ENCODE results near the gene SPATA22.

Gene SPATA22

GRCh38 chr17:3507869-3508268 lies 36.2 kb upstream of the SPATA22 start:
- no peak overlapping the region for H3K4me3 ChIP-seq (ENCODE audit: low read depth, low read length)
- TF ChIP-seq CTCF (IDR thresholded peaks at IDR 0.05; ENCODE audit: borderline replicate concordance, insufficient read depth, low read depth, low read length), result no peak

GRCh38 chr17:3507071-3507470 lies 35.5 kb upstream of the SPATA22 start:
- H3K4me3 ChIP-seq (ENCODE audit: low read depth, low read length), result no peak overlapping the region
- TF ChIP-seq CTCF (IDR thresholded peaks at IDR 0.05; ENCODE audit: borderline replicate concordance, insufficient read depth, low read depth, low read length), result no peak

GRCh38 chr17:3506054-3506453 lies 34.4 kb upstream of the SPATA22 start:
- no peak for TF ChIP-seq CTCF (IDR thresholded peaks at IDR 0.05; ENCODE audit: borderline replicate concordance, insufficient read depth, low read depth, low read length)
- no peak overlapping the region for H3K4me3 ChIP-seq (ENCODE audit: low read depth, low read length)

DNA sequence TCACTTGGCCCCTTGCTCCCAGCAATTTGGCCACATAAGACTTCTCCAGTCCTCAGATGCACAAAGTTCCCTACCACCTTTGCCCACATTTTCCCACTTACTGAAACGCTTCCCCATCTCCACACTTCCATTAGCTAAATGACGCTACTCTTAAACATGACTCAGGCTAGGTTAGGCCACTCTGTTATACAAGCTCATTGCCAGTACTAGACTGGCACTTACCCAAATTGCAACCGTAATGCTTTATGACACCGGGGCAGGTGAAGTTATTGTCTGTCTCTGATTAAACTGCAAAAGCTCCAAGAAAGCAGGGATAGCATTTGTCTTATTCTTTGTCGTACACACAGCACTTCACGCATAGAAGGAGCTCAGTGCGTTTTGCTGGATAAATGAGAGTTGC lies 33.4 kb upstream of the SPATA22 start:
- H3K4me3 ChIP-seq (ENCODE audit: low read depth, low read length), result no peak overlapping the region
- TF ChIP-seq CTCF (IDR thresholded peaks at IDR 0.05; ENCODE audit: borderline replicate concordance, insufficient read depth, low read depth, low read length), result no peak

DNA sequence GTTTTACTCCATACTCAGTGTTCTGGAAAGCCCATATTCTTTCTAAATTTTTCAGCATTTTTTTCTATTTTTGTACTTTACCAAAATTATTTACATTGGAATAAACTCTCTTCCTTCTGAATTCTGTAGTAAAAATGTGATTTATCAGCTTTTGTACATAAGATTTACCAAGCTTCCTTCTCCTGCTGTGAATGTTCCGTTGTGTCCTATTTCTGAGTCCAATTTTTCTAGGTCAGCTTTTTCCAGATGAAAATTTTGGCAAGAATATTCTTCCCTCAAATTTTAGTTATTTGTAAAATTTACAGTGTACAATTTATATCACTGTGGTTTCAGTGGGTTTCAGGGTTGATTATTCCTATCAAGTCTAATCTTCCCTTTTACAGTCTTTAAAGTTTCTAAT lies 31.7 kb upstream of the SPATA22 start:
- TF ChIP-seq CTCF (IDR thresholded peaks at IDR 0.05; ENCODE audit: borderline replicate concordance, insufficient read depth, low read depth, low read length), result no peak
- H3K4me3 ChIP-seq (ENCODE audit: low read depth, low read length), result no peak overlapping the region

- H3K4me3 ChIP-seq (ENCODE audit: low read depth, low read length), result no peak overlapping the region
- no peak for TF ChIP-seq CTCF (IDR thresholded peaks at IDR 0.05; ENCODE audit: borderline replicate concordance, insufficient read depth, low read depth, low read length)
Observed at GRCh38 chr17:3502466-3502865, 30.8 kb upstream of the SPATA22 start.

GRCh38 chr17:3501344-3501743 lies 29.7 kb upstream of the SPATA22 start:
- no peak overlapping the region for H3K4me3 ChIP-seq (ENCODE audit: low read depth, low read length)
- no peak for TF ChIP-seq CTCF (IDR thresholded peaks at IDR 0.05; ENCODE audit: borderline replicate concordance, insufficient read depth, low read depth, low read length)

Data from GM12875 (cell line).